HAP-1 (cell line): ENCODE measurements around the gene PTCD2.
A peak's percentile ranks its signal among the peaks of the same experiment; 100 is the strongest.

Experiments
- DNase-seq, 2 experiments: peaks; one replicate each; pipeline ENCODE4 v3.0.0-alpha.2; 2016 to 2020; ENCODE audit warnings: low spot score in 2 of 2
- H3K27me3 ChIP-seq: fragments of 250-450 bp; sonication (Bioruptor Pico); 2 replicates; pipeline ENCODE4 v1.5.1; 2020; ENCODE audit warnings: low read depth, mild to moderate bottlenecking, moderate library complexity
- H3K36me3 ChIP-seq: fragments of 250-450 bp; sonication (Bioruptor Pico); replicated peaks from 2 replicates; pipeline ENCODE4 v1.5.1; 2020; ENCODE audit warnings: mild to moderate bottlenecking
- H3K4me1 ChIP-seq: fragments of 250-450 bp; sonication (Bioruptor Pico); 2 replicates; pipeline ENCODE4 v1.5.1; 2020; ENCODE audit warnings: mild to moderate bottlenecking
- H3K4me3 ChIP-seq: fragments of 250-450 bp; sonication (Bioruptor Pico); 2 replicates; pipeline ENCODE4 v1.5.1; 2020; ENCODE audit warnings: mild to moderate bottlenecking, moderate library complexity
- H3K9me3 ChIP-seq: fragments of 250-450 bp; sonication (Bioruptor Pico); 2 replicates; pipeline ENCODE4 v1.5.1; 2020; ENCODE audit warnings: mild to moderate bottlenecking, moderate library complexity
- in situ Hi-C: fragments of 300-500 bp; cut with MboI; formaldehyde crosslinking; loops from 3 replicates; pipeline ENCODE4 v1.14.3; 2020; ENCODE audit warnings: low sequenced_read_pairs, inconsistent platforms, mixed read lengths

PTCD2 gene

DNA sequence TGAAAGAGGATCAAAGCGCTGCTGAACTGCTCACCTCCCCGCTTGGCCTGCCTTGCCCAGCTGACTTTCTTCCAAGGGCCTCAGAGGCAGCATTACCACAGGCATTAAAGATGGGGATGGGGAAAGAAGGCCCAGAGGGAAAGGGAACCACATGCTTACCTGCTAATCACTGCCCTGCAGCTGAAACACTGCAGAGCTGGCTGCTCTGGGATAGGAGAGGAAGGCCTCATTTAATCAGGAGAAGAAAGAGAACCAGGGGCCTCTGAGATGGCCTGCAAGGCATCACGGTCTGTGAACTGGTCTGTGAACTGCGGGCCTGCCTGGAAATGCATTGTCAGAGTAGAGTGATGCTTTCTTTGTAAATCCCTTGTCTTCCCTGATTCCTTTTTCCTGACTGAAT, 44.8 kb downstream of the PTCD2 start:
- Histone ChIP-seq H3K36me3 (peaks cover 10% of the 10 kb centered on the region; the same call in 1 of the 2 replicates), H3K9me3 (no peaks in the 10 kb centered on the region), H3K27me3 (no peaks in the 10 kb centered on the region), H3K4me3 (no peak overlapping the region), H3K4me1 (peaks cover 7% of the 10 kb centered on the region)
- in situ Hi-C loops = loop anchor here (5.0 to 25.0 kb wide), 2 partner anchors 162 to 447 kb away; partner anchors contain the start of gene TNPO1
- no peak for DNase-seq

DNA sequence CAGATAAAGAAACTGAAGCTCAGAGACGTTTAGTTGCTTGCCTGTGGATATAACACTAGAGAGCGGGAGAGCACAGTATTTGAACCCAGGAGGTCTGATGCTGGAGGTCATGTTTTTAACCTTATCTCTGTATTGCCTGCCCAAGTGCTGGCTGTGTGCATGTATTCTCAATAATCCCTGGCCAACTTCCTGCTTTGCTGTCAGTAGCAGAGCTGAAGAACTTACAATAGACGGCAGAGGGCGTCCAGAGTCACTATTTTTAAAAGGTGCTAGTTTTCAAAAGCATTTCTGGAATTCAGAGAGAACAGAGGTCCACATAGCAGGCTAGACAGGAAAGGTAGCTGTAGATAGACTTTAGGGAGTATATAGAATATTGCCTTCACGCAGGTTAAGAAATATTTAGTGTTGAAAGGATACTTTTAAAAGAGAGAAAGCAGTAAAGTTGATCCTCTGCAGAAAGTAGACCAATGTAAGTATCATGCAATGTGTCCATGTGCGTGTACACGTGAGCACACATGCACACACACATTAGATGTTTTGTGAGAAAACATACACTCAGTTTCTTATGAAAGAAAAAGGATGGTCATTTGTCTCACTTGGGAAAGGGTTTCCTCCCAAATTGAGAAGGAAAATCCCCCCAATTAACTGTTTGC, 46.3 kb downstream of the PTCD2 start:
- peak; percentile 72 to 78 for DNase-seq
- in situ Hi-C loops = loop anchor here (5.0 to 25.0 kb wide), 2 partner anchors 161 to 446 kb away; partner anchors contain the start of gene TNPO1
- no peaks in the 10 kb centered on the region for H3K27me3 ChIP-seq
- peaks cover 5% of the 10 kb centered on the region; the same call in 1 of the 2 replicates for H3K36me3 ChIP-seq
- no peak overlapping the region for H3K4me3 ChIP-seq
- peaks cover 7% of the 10 kb centered on the region for H3K4me1 ChIP-seq
- H3K9me3 ChIP-seq = no peaks in the 10 kb centered on the region

DNA sequence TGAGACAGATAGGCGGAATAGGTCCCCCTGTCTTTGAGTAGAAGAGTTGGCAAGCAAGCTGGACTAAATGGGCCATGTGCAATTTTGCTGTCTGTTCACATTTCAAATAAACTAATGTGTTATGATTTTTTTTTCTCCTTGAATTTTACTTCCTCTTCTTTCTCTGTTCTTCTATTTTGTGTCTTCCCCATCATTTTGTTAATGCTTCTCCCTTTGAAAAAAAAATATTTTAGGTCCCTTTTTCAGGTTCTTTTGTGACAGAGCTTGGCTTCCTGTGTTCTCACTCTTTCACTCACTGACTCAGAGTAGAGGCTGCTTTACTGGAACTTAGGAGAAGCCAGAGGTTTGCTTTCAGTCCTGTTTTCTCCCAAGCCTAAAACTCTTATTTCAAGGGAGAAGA, 48.1 kb downstream of the PTCD2 start:
- in situ Hi-C loops = loop anchor here (5.0 to 25.0 kb wide), 2 partner anchors 159 to 444 kb away; partner anchors contain the start of gene TNPO1
- Histone ChIP-seq H3K36me3 (no peaks in the 10 kb centered on the region), H3K27me3 (no peaks in the 10 kb centered on the region), H3K4me3 (no peak overlapping the region), H3K9me3 (no peaks in the 10 kb centered on the region), H3K4me1 (peaks cover under 1% of the 10 kb centered on the region; the same call in 1 of the 2 replicates)
- no peak for DNase-seq

DNA sequence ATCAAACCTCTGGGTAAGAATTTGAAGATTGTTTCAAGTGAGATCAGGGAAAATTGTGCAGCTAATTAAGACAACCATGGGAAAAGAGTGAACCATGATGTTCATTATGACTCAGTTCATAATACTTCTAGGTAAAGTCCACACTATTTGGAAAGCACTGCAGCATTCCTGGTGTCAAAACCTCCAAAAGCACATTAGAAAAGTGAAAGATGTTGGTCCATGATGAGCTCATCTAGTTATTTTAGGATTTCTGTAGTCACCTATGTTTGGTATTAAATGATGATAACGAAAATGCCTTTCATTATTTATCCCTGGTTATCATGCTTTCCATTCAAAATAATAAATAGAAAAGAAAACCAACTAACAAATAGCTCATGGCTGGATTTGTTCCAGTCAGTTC, 49.1 kb downstream of the PTCD2 start:
- in situ Hi-C loops = loop anchor here (5.0 to 25.0 kb wide), 2 partner anchors 158 to 443 kb away; partner anchors contain the start of gene TNPO1
- no peaks in the 10 kb centered on the region for H3K27me3 ChIP-seq

DNA sequence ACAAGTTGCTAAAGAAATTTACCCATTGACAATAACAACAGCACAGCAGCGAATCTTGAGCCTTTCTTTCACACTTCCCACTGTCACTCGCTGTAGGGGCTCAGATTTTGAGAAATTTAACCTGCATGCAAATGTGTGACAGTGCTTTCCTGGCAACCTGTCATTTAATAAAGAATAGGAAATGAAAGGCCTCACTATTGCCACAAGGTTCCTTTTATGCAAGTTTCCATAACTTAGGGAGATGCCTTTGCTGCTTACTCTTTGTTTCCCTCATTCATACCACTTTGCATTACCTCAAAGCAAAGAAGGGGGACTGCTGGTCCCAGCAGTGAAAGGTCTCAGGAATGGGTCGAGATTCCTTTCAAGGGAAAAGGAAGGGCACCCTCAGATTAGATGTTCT, 49.5 kb downstream of the PTCD2 start:
- no peak overlapping the region for H3K4me3 ChIP-seq
- no peaks in the 10 kb centered on the region for H3K9me3 ChIP-seq
- no peaks in the 10 kb centered on the region for H3K36me3 ChIP-seq
- in situ Hi-C loops = loop anchor here (5.0 to 25.0 kb wide), 2 partner anchors 158 to 443 kb away; partner anchors contain the start of gene TNPO1
- H3K27me3 ChIP-seq = no peaks in the 10 kb centered on the region
- no peaks in the 10 kb centered on the region for H3K4me1 ChIP-seq
- no peak for DNase-seq

More for the DNA sequence above, 49.1 kb downstream of the PTCD2 start:
- H3K9me3 ChIP-seq = no peaks in the 10 kb centered on the region
- no peak for DNase-seq
- no peak overlapping the region for H3K4me3 ChIP-seq
- no peaks in the 10 kb centered on the region for H3K4me1 ChIP-seq
- no peaks in the 10 kb centered on the region for H3K36me3 ChIP-seq

DNA sequence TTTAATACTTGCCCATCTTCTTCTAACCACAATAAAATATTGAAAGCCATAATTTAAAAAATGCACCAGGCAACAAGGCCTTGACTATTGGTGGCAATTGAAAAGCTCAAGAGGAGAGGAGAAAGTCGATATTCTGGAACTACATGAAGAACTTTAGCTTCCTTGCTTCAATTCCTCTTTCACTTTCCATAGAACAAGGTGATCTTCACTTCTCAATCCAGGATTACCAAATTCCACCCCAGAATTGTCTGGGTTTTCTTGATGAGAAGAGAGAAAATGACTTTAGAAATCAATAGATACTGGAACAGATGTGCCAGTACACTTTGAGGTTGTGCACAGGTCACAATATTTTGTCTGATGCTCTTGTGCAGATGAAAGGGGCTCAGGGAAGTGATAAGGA, 52.2 kb downstream of the PTCD2 start:
- no peaks in the 10 kb centered on the region for H3K4me1 ChIP-seq
- no peaks in the 10 kb centered on the region for H3K36me3 ChIP-seq
- in situ Hi-C loops = loop anchor here (25.0 kb wide), 1 partner anchor 440 kb away; the partner anchor contains the start of gene TNPO1
- H3K4me3 ChIP-seq = no peak overlapping the region
- H3K9me3 ChIP-seq = no peaks in the 10 kb centered on the region
- H3K27me3 ChIP-seq = no peaks in the 10 kb centered on the region
- DNase-seq = no peak

DNA sequence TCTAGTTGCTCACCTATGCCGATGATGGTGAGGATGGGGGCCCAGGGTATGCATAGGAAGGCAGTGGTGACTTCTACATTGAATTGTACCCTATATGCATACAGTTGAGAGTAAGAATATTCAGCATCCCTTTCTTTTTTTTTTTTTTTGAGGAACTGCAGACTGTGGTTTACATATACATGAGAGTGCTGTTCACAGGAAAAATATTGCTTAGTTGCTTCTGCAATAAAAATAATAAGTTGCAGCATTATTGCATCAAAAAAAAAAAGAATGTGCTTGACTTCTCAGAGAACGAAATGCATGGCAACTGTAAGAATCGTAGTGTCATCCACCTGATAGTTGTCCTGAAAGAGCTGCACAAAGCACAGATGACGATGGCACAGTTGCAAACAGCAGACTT, 52.8 kb downstream of the PTCD2 start:
- DNase-seq = no peak

DNA sequence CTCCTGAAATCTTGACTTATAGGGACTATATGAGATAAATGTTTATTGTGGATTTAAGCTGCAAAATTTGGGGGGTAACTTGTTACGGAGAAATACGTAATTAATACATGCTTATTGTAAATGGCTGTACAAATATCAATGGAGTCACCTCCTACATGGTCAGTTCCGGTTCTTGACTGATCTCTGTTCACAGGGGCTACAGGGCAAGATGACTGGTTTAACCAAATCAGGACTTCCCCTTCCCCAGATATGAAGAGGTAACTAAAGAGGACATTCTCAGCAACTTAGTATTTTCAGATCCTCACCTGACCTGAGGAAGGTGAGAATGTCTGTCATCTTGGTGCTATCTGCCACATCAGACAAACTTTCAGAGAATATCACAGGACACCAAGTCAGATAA, 54.7 kb downstream of the PTCD2 start:
- no peak for DNase-seq
- no peaks in the 10 kb centered on the region for H3K9me3 ChIP-seq
- in situ Hi-C loops = loop anchor here (25.0 kb wide), 1 partner anchor 437 kb away; the partner anchor contains the start of gene TNPO1

More for the DNA sequence above, 52.8 kb downstream of the PTCD2 start:
- Histone ChIP-seq H3K4me3 (no peak overlapping the region), H3K27me3 (no peaks in the 10 kb centered on the region), H3K4me1 (no peaks in the 10 kb centered on the region), H3K36me3 (no peaks in the 10 kb centered on the region), H3K9me3 (no peaks in the 10 kb centered on the region)
- in situ Hi-C loops = loop anchor here (25.0 kb wide), 1 partner anchor 439 kb away; the partner anchor contains the start of gene TNPO1

DNA sequence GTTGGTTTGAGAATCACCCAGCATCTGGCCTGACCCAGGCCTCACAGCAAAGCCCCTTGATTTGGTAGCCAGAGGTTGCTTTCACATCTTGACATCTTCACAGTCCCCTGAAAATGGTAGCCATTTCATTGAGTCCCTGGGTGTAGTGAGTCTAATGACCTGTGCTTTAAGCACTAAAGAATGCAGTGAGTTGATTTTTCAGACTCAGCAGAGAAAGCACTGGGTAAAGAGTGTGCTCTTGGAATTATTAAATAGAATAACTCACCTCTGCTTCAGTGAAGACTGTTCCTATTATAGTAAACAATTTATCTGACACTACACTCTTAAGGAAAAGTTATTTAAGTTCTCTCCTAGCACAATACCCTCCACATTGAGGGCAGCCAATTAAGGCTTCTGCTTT, 56.2 kb downstream of the PTCD2 start:
- Histone ChIP-seq H3K4me3 (no peak overlapping the region), H3K36me3 (no peaks in the 10 kb centered on the region), H3K9me3 (no peaks in the 10 kb centered on the region), H3K27me3 (no peaks in the 10 kb centered on the region), H3K4me1 (no peaks in the 10 kb centered on the region)
- in situ Hi-C loops = no loop called here
- no peak for DNase-seq

More for the DNA sequence above, 54.7 kb downstream of the PTCD2 start:
- H3K4me3 ChIP-seq = no peak overlapping the region
- H3K4me1 ChIP-seq = no peaks in the 10 kb centered on the region
- H3K36me3 ChIP-seq = no peaks in the 10 kb centered on the region
- no peaks in the 10 kb centered on the region for H3K27me3 ChIP-seq

DNA sequence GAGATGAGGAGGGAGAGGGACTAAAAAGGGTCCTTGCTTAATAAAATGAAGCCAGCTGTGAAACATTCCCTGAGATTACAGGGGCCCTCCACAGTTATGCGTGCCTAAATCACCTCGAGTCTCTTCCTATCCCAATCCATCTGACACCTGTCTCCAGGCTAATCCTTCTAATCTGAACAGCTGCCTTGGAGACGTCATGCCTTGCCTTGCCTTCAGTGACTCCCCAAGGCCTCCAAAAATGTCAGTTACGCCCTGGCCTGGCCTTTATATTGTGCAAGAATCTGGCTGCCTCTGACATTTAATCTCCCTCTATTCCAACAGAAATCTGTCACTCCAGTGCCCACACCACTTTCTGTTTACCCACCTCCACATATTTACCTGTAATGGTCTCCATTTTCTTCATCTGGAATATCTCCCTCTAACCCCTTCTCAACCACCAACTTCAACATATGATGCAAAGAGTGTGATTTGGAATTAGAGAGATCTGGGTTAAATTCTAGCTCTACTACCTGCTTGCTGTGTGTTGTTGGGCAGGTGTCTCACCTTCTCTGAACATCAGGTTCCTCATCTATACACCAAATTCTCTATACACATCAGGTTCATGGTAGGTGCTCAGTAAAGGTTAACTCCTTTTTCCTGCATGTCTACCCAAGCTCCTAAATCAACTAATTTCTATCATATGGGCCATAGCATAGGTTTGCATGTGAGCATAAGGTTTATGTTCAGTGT, 57.9 kb downstream of the PTCD2 start:
- Histone ChIP-seq H3K27me3 (no peaks in the 10 kb centered on the region), H3K4me1 (no peaks in the 10 kb centered on the region), H3K36me3 (no peaks in the 10 kb centered on the region), H3K4me3 (no peak overlapping the region), H3K9me3 (no peaks in the 10 kb centered on the region)
- in situ Hi-C loops = no loop called here
- no peak for DNase-seq

DNA sequence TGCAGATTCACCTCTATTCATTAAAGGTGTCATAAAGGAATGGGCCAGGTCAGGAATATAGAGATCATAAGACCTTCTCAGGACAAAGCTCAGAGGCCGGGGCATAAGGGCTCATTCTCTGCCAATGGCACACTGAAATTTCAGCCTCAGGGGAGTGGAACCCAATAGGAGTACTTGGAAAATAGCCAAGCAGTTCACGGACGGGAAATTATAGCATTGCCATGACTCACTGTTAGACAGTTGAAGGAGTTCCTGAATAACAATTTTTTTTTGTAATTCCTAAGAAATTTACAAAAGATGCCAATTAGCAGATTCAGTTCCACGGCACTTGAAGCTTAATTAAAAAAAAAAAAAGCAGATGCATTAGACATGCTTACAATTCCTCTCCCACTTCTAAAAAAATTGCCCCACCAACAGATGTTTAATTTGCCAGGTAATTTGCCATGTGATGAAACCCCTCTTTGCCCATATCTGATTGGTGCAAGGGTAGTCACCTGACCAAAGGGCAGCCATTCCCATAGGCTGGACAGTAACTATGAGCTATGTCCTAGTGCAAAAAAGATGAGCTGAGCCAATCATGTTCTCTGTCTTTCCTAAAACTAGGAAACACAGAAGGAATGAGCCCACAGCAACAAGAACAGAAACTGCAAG, 58.6 kb downstream of the PTCD2 start:
- Histone ChIP-seq H3K36me3 (no peaks in the 10 kb centered on the region), H3K9me3 (no peaks in the 10 kb centered on the region), H3K27me3 (no peaks in the 10 kb centered on the region), H3K4me3 (no peak overlapping the region), H3K4me1 (no peaks in the 10 kb centered on the region)
- peak in 1 of 2 experiments; percentile 19 for DNase-seq
- in situ Hi-C loops = no loop called here

DNA sequence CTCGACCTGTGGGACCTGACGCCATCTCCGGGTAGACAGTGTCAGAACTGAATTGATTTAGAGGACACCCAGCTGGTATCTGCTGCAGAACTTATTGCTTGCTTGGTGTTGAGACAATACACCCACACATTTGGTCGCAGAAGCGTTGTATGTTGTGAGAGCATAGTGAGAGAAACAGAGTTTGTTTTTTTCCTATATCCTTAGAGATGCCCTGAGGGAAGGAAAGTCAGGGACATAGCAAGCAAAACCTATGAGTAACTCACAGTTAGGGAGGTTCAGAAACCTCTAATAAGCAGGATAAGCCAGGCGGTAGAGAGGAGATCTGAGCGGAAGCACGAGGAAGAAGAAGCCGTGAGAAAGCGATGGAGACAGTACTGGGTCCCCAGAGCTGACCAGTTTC, 59.8 kb downstream of the PTCD2 start:
- H3K4me3 ChIP-seq = no peak overlapping the region
- no peaks in the 10 kb centered on the region for H3K36me3 ChIP-seq
- H3K9me3 ChIP-seq = no peaks in the 10 kb centered on the region
- in situ Hi-C loops = no loop called here
- no peak for DNase-seq
- no peaks in the 10 kb centered on the region for H3K27me3 ChIP-seq
- no peaks in the 10 kb centered on the region for H3K4me1 ChIP-seq

DNA sequence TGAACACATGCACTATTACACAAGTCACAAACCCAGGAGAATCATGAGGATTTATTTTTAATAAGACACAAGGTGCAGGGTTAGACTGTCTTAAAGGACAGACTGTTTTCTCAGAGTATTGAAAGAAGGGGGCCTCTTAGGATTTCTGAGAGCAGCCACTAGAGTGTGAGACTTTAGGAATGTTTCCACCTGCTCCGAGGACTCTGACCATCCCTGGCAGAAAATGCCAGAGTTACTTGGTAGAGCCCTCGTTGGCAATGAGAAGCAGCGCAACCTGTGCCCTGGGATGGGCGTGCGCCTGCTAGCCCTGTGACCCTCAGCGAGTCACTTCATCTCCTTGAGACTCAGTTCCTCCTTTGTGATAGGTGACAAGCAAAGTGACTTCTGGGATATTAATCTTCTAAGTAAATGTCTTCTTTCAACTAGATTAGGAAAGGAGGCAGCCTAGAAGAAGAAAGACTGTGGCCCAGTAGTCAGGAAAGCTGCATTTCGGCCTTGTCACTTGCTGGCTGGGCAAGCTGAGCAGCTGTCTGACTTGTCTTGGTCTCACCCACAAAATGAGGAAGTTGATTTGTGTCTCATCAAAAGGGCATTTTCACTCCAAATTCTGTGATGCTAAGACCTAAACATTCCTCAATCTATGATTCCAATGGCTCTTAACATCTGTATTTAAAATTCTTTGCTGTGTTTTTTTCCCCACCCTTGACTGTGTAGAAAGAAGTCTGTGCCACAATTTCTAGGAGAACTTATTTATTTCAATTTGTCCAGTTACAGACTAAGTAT, 60.5 kb downstream of the PTCD2 start:
- DNase-seq = no peak

More for the DNA sequence above, 60.5 kb downstream of the PTCD2 start:
- in situ Hi-C loops = no loop called here
- H3K36me3 ChIP-seq = no peaks in the 10 kb centered on the region
- H3K4me1 ChIP-seq = no peaks in the 10 kb centered on the region
- no peak overlapping the region for H3K4me3 ChIP-seq
- H3K9me3 ChIP-seq = no peaks in the 10 kb centered on the region
- H3K27me3 ChIP-seq = no peaks in the 10 kb centered on the region
